ENCODE results near the gene SNHG17.

- TF ChIP-seq, protein P1, sequence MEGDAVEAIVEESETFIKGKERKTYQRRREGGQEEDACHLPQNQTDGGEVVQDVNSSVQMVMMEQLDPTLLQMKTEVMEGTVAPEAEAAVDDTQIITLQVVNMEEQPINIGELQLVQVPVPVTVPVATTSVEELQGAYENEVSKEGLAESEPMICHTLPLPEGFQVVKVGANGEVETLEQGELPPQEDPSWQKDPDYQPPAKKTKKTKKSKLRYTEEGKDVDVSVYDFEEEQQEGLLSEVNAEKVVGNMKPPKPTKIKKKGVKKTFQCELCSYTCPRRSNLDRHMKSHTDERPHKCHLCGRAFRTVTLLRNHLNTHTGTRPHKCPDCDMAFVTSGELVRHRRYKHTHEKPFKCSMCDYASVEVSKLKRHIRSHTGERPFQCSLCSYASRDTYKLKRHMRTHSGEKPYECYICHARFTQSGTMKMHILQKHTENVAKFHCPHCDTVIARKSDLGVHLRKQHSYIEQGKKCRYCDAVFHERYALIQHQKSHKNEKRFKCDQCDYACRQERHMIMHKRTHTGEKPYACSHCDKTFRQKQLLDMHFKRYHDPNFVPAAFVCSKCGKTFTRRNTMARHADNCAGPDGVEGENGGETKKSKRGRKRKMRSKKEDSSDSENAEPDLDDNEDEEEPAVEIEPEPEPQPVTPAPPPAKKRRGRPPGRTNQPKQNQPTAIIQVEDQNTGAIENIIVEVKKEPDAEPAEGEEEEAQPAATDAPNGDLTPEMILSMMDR (IDR thresholded peaks at IDR 0.05), result no peak
- no peak for TF ChIP-seq EZH2 (IDR thresholded peaks at IDR 0.05; ENCODE audit: borderline replicate concordance, insufficient read depth, low read depth, low read length, poor library complexity, severe bottlenecking)
Measured at GRCh38 chr20:38450412-38450975, 15.4 kb upstream of the SNHG17 start.

Measured in B cell (primary cell).